ENCODE data around the gene RASSF5.

- TF ChIP-seq, protein P1, sequence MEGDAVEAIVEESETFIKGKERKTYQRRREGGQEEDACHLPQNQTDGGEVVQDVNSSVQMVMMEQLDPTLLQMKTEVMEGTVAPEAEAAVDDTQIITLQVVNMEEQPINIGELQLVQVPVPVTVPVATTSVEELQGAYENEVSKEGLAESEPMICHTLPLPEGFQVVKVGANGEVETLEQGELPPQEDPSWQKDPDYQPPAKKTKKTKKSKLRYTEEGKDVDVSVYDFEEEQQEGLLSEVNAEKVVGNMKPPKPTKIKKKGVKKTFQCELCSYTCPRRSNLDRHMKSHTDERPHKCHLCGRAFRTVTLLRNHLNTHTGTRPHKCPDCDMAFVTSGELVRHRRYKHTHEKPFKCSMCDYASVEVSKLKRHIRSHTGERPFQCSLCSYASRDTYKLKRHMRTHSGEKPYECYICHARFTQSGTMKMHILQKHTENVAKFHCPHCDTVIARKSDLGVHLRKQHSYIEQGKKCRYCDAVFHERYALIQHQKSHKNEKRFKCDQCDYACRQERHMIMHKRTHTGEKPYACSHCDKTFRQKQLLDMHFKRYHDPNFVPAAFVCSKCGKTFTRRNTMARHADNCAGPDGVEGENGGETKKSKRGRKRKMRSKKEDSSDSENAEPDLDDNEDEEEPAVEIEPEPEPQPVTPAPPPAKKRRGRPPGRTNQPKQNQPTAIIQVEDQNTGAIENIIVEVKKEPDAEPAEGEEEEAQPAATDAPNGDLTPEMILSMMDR (IDR thresholded peaks at IDR 0.05; ENCODE audit: low read depth, low read length, poor library complexity, severe bottlenecking) = no peak
- TF ChIP-seq EZH2phosphoT487 (IDR thresholded peaks at IDR 0.05; ENCODE audit: borderline replicate concordance, low read length) = no peak
Measured at GRCh38 chr1:206570529-206570928, 63.2 kb downstream of the RASSF5 start.

All from DOHH2 (cell line).